Measurements from ENCODE around the gene CPLX1.
"Not testable (repeated sequence)": the region's sequence is repeated elsewhere in the genome, so short reads cannot be mapped to it uniquely, and the experiment has no call there.

CPLX1 gene

GRCh38 chr4:791898-792625 is 33.9 kb downstream of the CPLX1 start:
- peak; percentile 13 for DNase-seq (ENCODE audit: low read depth)

- DNase-seq (ENCODE audit: low read depth) = no peak
These were observed 34.6 kb downstream of the CPLX1 start for GRCh38 chr4:791252-791897.

- no peak for DNase-seq (ENCODE audit: low read depth)
These were observed 35.5 kb downstream of the CPLX1 start for GRCh38 chr4:790466-790820.

- no peak for DNase-seq (ENCODE audit: low read depth)
These were observed 36.1 kb downstream of the CPLX1 start for GRCh38 chr4:789571-790465.

GRCh38 chr4:788636-789297 is 37.2 kb downstream of the CPLX1 start:
- DNase-seq (ENCODE audit: low read depth) = no peak

- no peak for DNase-seq (ENCODE audit: low read depth)
These were observed 37.8 kb downstream of the CPLX1 start for GRCh38 chr4:788006-788635.

- DNase-seq (ENCODE audit: low read depth) = no peak
These were observed 38.4 kb downstream of the CPLX1 start for GRCh38 chr4:787561-787981.

- DNase-seq (ENCODE audit: low read depth) = no peak
These were observed 39.0 kb downstream of the CPLX1 start for GRCh38 chr4:786861-787300.

GRCh38 chr4:786074-786741 is 39.7 kb downstream of the CPLX1 start:
- no peak for DNase-seq (ENCODE audit: low read depth)

- no peak for DNase-seq (ENCODE audit: low read depth)
These were observed 40.4 kb downstream of the CPLX1 start for GRCh38 chr4:785332-786073.

- no peak for DNase-seq (ENCODE audit: low read depth)
These were observed 41.3 kb downstream of the CPLX1 start for GRCh38 chr4:784401-785331.

- DNase-seq (ENCODE audit: low read depth) = peak; percentile 99
These were observed 44.3 kb downstream of the CPLX1 start for GRCh38 chr4:781493-782216.

GRCh38 chr4:780716-781492 is 45.0 kb downstream of the CPLX1 start:
- no peak for DNase-seq (ENCODE audit: low read depth)

- DNase-seq (ENCODE audit: low read depth) = not testable (repeated sequence)
These were observed 45.7 kb downstream of the CPLX1 start for GRCh38 chr4:780255-780654.

GRCh38 chr4:779555-779954 is 46.4 kb downstream of the CPLX1 start:
- no peak for DNase-seq (ENCODE audit: low read depth)

GRCh38 chr4:777520-778262 is 48.2 kb downstream of the CPLX1 start:
- no peak for DNase-seq (ENCODE audit: low read depth)

Measured in T-helper 22 cell (primary cell).